Activated naive CD4-positive, alpha-beta T cell treated with anti-CD3 and anti-CD28 coated beads for 36 hours (primary cell): ENCODE measurements around the gene PSMB7. TPM values are rescaled to one million over a fixed set of nuclear protein-coding genes. Genes with fewer than 3 reads are reported as not detected.

ENCODE experiments used
- CTCF ChIA-PET: fragments of 350-600 bp; sonication (Branson Sonifier 250); formaldehyde crosslinking; loops from one replicate; lab custom pipeline; 2021; ENCODE audit warnings: antibody characterized with exemption; lab: Charles Lee
- DNase-seq: peaks from one replicate; pipeline ENCODE4 v3.0.0-alpha.2; 2020
- H3K27ac Mint-ChIP-seq: one replicate; pipeline ENCODE4 v1.8.0; 2021; ENCODE audit warnings: mild to moderate bottlenecking, mixed read lengths
- H3K27me3 Mint-ChIP-seq: one replicate; pipeline ENCODE4 v1.8.0; 2021; ENCODE audit warnings: low read depth, mixed read lengths
- H3K36me3 Mint-ChIP-seq: one replicate; pipeline ENCODE4 v1.8.0; 2021; ENCODE audit warnings: low read depth, mixed read lengths
- H3K4me1 Mint-ChIP-seq: one replicate; pipeline ENCODE4 v1.8.0; 2021; ENCODE audit warnings: low read depth, mixed read lengths
- H3K4me3 Mint-ChIP-seq: one replicate; pipeline ENCODE4 v1.8.0; 2021; ENCODE audit warnings: mild to moderate bottlenecking, moderate library complexity, mixed read lengths
- H3K9me3 Mint-ChIP-seq: one replicate; pipeline ENCODE4 v1.8.0; 2021; ENCODE audit warnings: mixed read lengths
- intact Hi-C: fragments of 100-400 bp; cut with micrococcal nuclease; formaldehyde crosslinking; loops from one replicate; pipeline ENCODE4 v1.15.1; 2023
- total RNA-seq, 2 experiments: library from RNA; stranded (reverse); gene quantifications; one replicate each; pipeline ENCODE4 v1.2.3, GENCODE V29; 2021

Gene PSMB7
- total RNA-seq, 2 experiments from 2014 or later: 161 to 167 TPM

GRCh38 chr9:124349267-124349666 lies 66.0 kb downstream of the PSMB7 start:
- Mint-ChIP-seq H3K36me3 (peaks cover 14% of the 10 kb centered on the region), H3K4me3 (no peak overlapping the region), H3K27me3 (no peaks in the 10 kb centered on the region), H3K9me3 (no peaks in the 10 kb centered on the region), H3K27ac (no peak overlapping the region), H3K4me1 (no peaks in the 10 kb centered on the region)
- no peak for DNase-seq
- CTCF ChIA-PET: no interaction called here
- intact Hi-C loops: no loop called here

GRCh38 chr9:124348831-124349230 lies 66.4 kb downstream of the PSMB7 start:
- no peak overlapping the region for H3K27ac Mint-ChIP-seq
- H3K27me3 Mint-ChIP-seq: no peaks in the 10 kb centered on the region
- DNase-seq: no peak
- no peaks in the 10 kb centered on the region for H3K4me1 Mint-ChIP-seq
- intact Hi-C loops: no loop called here
- CTCF ChIA-PET: no interaction called here
- H3K36me3 Mint-ChIP-seq: peaks cover 14% of the 10 kb centered on the region
- H3K4me3 Mint-ChIP-seq: no peak overlapping the region
- H3K9me3 Mint-ChIP-seq: no peaks in the 10 kb centered on the region

GRCh38 chr9:124348363-124348762 lies 66.9 kb downstream of the PSMB7 start:
- Mint-ChIP-seq H3K4me1 (no peaks in the 10 kb centered on the region), H3K9me3 (no peaks in the 10 kb centered on the region), H3K36me3 (peaks cover 14% of the 10 kb centered on the region), H3K27me3 (no peaks in the 10 kb centered on the region), H3K27ac (no peak overlapping the region), H3K4me3 (no peak overlapping the region)
- DNase-seq: no peak
- CTCF ChIA-PET: no interaction called here
- intact Hi-C loops: no loop called here

- Mint-ChIP-seq H3K9me3 (no peaks in the 10 kb centered on the region), H3K4me3 (no peak overlapping the region), H3K36me3 (peaks cover 14% of the 10 kb centered on the region), H3K4me1 (no peaks in the 10 kb centered on the region), H3K27ac (no peak overlapping the region), H3K27me3 (no peaks in the 10 kb centered on the region)
- CTCF ChIA-PET: no interaction called here
- DNase-seq: no peak
- intact Hi-C loops: no loop called here
Measured at GRCh38 chr9:124347968-124348358, 67.3 kb downstream of the PSMB7 start.

- no peaks in the 10 kb centered on the region for H3K27me3 Mint-ChIP-seq
- no peak overlapping the region for H3K27ac Mint-ChIP-seq
- CTCF ChIA-PET: no interaction called here
- intact Hi-C loops: no loop called here
- DNase-seq: no peak
- H3K4me1 Mint-ChIP-seq: no peaks in the 10 kb centered on the region
- H3K36me3 Mint-ChIP-seq: peaks cover 10% of the 10 kb centered on the region
- no peaks in the 10 kb centered on the region for H3K9me3 Mint-ChIP-seq
- no peak overlapping the region for H3K4me3 Mint-ChIP-seq
Measured at GRCh38 chr9:124347206-124347967, 67.9 kb downstream of the PSMB7 start.

- intact Hi-C loops: no loop called here
- Mint-ChIP-seq H3K27me3 (no peaks in the 10 kb centered on the region), H3K36me3 (peaks cover 5% of the 10 kb centered on the region), H3K4me3 (no peak overlapping the region), H3K9me3 (no peaks in the 10 kb centered on the region), H3K4me1 (no peaks in the 10 kb centered on the region), H3K27ac (no peak overlapping the region)
- DNase-seq: no peak
- CTCF ChIA-PET: interaction anchor here (0.7 kb wide), 1 partner anchor 41 kb away, joined by 3 read pairs; no protein-coding TSS in a partner anchor
Measured at GRCh38 chr9:124346347-124347163, 68.7 kb downstream of the PSMB7 start.

GRCh38 chr9:124345751-124346281 lies 69.4 kb downstream of the PSMB7 start:
- Mint-ChIP-seq H3K4me3 (no peak overlapping the region), H3K27ac (no peak overlapping the region), H3K9me3 (no peaks in the 10 kb centered on the region), H3K27me3 (no peaks in the 10 kb centered on the region), H3K36me3 (peaks cover 2% of the 10 kb centered on the region), H3K4me1 (no peaks in the 10 kb centered on the region)
- intact Hi-C loops: no loop called here
- CTCF ChIA-PET: interaction anchor here (0.7 kb wide), 2 partner anchors 42 to 218 kb away, joined by 3 read pairs; no protein-coding TSS in a partner anchor
- no peak for DNase-seq

- H3K27me3 Mint-ChIP-seq: no peaks in the 10 kb centered on the region
- CTCF ChIA-PET: interaction anchor here (0.7 kb wide), 1 partner anchor 218 kb away, joined by 3 read pairs; no protein-coding TSS in a partner anchor
- no peak for DNase-seq
- no peaks in the 10 kb centered on the region for H3K4me1 Mint-ChIP-seq
- H3K9me3 Mint-ChIP-seq: no peaks in the 10 kb centered on the region
- no peak overlapping the region for H3K4me3 Mint-ChIP-seq
- H3K36me3 Mint-ChIP-seq: no peaks in the 10 kb centered on the region
- H3K27ac Mint-ChIP-seq: no peak overlapping the region
- intact Hi-C loops: no loop called here
Measured at GRCh38 chr9:124345063-124345462, 70.2 kb downstream of the PSMB7 start.

GRCh38 chr9:124344291-124345050 lies 70.8 kb downstream of the PSMB7 start:
- no peaks in the 10 kb centered on the region for H3K4me1 Mint-ChIP-seq
- no peaks in the 10 kb centered on the region for H3K9me3 Mint-ChIP-seq
- DNase-seq: no peak
- H3K36me3 Mint-ChIP-seq: no peaks in the 10 kb centered on the region
- H3K27ac Mint-ChIP-seq: no peak overlapping the region
- H3K4me3 Mint-ChIP-seq: no peak overlapping the region
- intact Hi-C loops: no loop called here
- no peaks in the 10 kb centered on the region for H3K27me3 Mint-ChIP-seq
- CTCF ChIA-PET: no interaction called here

GRCh38 chr9:124343533-124344290 lies 71.5 kb downstream of the PSMB7 start:
- Mint-ChIP-seq H3K4me1 (no peaks in the 10 kb centered on the region), H3K4me3 (no peak overlapping the region), H3K27ac (no peak overlapping the region), H3K27me3 (no peaks in the 10 kb centered on the region), H3K36me3 (no peaks in the 10 kb centered on the region), H3K9me3 (no peaks in the 10 kb centered on the region)
- no peak for DNase-seq
- intact Hi-C loops: no loop called here
- CTCF ChIA-PET: no interaction called here

GRCh38 chr9:124342776-124343485 lies 72.3 kb downstream of the PSMB7 start:
- H3K36me3 Mint-ChIP-seq: no peaks in the 10 kb centered on the region
- no peak for DNase-seq
- CTCF ChIA-PET: no interaction called here
- no peak overlapping the region for H3K27ac Mint-ChIP-seq
- intact Hi-C loops: no loop called here
- no peaks in the 10 kb centered on the region for H3K4me1 Mint-ChIP-seq
- peaks cover 5% of the 10 kb centered on the region for H3K9me3 Mint-ChIP-seq
- no peak overlapping the region for H3K4me3 Mint-ChIP-seq
- H3K27me3 Mint-ChIP-seq: no peaks in the 10 kb centered on the region
